ENCODE measurements around the gene CHD5.

CHD5 gene

GRCh38 chr1:6101826-6102531 lies 78.1 kb downstream of the CHD5 start:
- no peak for TF ChIP-seq CTCF (IDR thresholded peaks at IDR 0.05; ENCODE audit: borderline replicate concordance, control extremely low read depth, extremely low read depth, insufficient read depth, missing control alignments)
- in situ Hi-C loops (cut with MboI; ENCODE audit: low sequenced_read_pairs, unreplicated experiment), result no loop called here
- DNase-seq (ENCODE audit: low spot score), result no peak

- DNase-seq (ENCODE audit: low spot score), result no peak
- in situ Hi-C loops (cut with MboI; ENCODE audit: low sequenced_read_pairs, unreplicated experiment), result no loop called here
- no peak for TF ChIP-seq CTCF (IDR thresholded peaks at IDR 0.05; ENCODE audit: borderline replicate concordance, control extremely low read depth, extremely low read depth, insufficient read depth, missing control alignments)
These were observed 79.0 kb downstream of the CHD5 start for GRCh38 chr1:6100861-6101783.

DNA sequence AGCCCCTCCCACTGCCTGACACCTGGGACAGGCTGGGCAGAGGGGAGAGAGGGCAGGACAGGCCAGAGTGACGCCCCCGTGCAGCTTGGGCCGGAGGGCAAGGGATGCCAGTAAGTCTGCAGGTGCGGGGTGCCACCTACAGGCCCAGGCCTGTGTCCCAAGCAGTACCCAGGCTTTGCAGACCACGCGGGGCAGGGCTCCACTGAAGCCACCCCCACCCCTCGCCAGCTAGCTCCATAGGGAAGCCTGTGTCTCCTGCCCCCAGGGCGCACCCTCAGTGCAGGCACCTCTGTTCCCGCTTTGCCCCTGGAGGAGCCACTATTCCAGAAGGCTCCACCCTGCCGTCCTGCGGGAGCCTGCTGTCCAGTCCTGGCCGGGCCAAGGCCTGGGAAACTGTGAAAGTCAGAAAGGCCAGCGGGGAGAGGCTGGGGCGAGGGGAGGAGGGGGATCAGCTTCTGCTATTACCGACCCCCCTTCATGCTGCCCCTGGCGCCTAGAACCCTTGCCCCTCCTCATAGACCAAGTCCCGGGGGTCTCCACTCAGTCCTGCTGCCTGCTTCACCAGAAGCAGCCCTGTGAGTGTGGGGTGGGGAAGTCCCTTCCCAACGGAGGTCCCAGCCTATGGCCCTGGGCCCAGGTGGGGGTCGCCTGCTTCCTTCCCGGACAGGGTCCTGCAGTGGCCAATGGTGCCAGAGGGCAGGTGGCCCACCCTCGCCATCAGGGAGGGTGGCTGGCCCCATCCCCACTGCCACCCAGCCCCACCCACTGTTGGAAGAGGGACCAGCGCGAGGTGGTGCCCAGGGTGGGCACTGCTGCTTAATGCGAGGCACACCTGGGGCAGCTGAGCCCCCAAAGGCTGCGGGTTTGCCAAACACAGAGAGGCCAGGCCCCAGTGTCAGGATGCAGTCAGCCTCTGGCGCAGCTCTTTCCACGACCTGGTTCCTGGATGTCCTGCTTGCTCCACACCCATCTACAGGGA lies 80.0 kb downstream of the CHD5 start:
- DNase-seq (ENCODE audit: low spot score), result no peak

DNA sequence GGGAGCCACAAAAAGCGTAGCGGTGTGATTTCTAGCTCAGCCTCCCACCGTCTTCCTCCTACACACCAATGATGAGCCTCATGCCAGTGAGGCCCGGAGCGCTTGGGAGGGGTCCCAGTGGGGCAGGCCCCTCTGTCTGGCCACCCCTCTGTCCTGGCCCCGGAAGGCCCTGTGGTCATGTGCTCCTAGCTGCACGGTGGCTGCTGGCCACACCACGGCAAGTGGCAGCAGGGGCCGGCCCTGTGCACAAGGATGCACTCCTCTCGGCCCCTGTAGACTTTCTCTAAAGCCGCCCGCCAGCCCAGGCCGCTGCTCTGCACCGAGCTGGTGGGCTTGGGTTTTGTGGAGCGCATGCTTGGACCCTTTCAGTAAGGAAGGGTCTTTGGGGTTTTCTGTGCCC lies 80.8 kb downstream of the CHD5 start:
- in situ Hi-C loops (cut with MboI; ENCODE audit: low sequenced_read_pairs, unreplicated experiment), result no loop called here
- DNase-seq (ENCODE audit: low spot score), result no peak
- TF ChIP-seq CTCF (IDR thresholded peaks at IDR 0.05; ENCODE audit: borderline replicate concordance, control extremely low read depth, extremely low read depth, insufficient read depth, missing control alignments), result no peak

More for the DNA sequence above, 80.0 kb downstream of the CHD5 start:
- peak; percentile 10 for TF ChIP-seq CTCF (IDR thresholded peaks at IDR 0.05; ENCODE audit: borderline replicate concordance, control extremely low read depth, extremely low read depth, insufficient read depth, missing control alignments)
- in situ Hi-C loops (cut with MboI; ENCODE audit: low sequenced_read_pairs, unreplicated experiment), result no loop called here

DNA sequence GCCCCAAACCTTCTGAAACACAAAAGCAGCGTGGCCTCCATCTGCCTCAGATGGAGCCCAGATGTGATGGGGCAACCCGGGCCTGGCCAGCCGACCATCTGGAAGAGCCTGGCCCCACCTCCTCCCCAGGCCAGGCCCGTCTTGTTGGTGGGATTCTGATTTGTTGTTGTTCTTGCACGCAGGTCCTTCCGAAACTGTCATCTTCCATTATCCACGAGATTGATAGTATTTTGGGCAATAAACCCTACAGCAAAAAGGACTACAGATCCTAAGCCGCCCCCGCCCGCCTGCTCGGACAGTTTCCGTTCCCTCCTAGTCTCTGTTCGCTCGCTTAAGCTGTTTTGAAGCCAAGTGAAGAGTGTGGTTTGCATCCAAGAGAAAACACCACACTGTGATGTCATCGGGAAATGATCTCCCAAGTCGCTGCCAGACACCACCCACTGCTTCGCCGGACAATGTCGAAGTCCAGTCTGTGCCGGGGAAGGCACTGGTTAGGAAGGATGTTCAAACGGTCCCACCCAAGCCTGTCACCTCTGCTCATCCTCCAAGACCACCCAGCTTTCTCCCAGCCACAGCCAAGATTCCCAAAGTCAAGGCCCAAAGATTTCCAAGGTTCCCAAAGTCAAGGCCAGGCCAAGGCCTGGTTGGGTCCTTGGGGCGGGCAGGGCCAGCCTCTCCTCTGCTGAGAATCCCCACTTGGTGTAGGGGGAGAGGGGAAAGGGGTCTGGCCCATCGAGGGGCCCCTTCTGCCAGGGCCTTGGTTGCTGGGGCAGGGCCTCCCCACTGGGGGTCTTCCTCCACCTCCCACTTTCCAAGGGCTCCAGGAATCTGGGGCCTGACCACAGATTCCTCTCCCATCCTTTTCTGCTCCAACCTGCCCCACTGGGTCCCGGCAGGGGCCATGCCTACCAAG lies 81.6 kb downstream of the CHD5 start:
- DNase-seq (ENCODE audit: low spot score), result no peak
- in situ Hi-C loops (cut with MboI; ENCODE audit: low sequenced_read_pairs, unreplicated experiment), result no loop called here
- TF ChIP-seq CTCF (IDR thresholded peaks at IDR 0.05; ENCODE audit: borderline replicate concordance, control extremely low read depth, extremely low read depth, insufficient read depth, missing control alignments), result no peak
